SK-N-SH (cell line): ENCODE data around the gene CCDC187. TPM values are rescaled to one million over a fixed set of nuclear protein-coding genes. Genes with fewer than 3 reads are reported as not detected.

Experiments
- CTCF ChIA-PET: fragments of 300-600, 350-600 bp; formaldehyde crosslinking; extraction: SDS; loops from one replicate; lab custom pipeline; 2021; lab: Yijun Ruan, JAX
- POLR2A ChIA-PET: fragments of 350-600 bp; sonication (Branson Sonifier 250); formaldehyde crosslinking; extraction: SDS; loops from one replicate; lab custom pipeline; 2020; ENCODE audit warnings: antibody characterized with exemption, inconsistent platforms; lab: Yijun Ruan, JAX
- DNase-seq: peaks from one replicate; pipeline ENCODE4 v3.0.0; 2012
- H2AFZ ChIP-seq: fragments of 200-600 bp; sonication (generic); 2 replicates; pipeline ENCODE4 v1.8.1; 2016; ENCODE audit warnings: antibody characterized with exemption, mild to moderate bottlenecking, low read depth
- H3F3A ChIP-seq: fragments of 200-600 bp; sonication (generic); replicated peaks from 2 replicates; pipeline ENCODE3; 2016; ENCODE audit warnings: antibody characterized with exemption, mild to moderate bottlenecking; ENCODE audit not compliant: insufficient read depth
- H3K27ac ChIP-seq, 2 experiments: fragments of 200-500 bp in 1 of 2; fragments of 200-600 bp in 1 of 2; sonication (Bioruptor generic) in 1 of 2; sonication (generic), shearing (Covaris generic) in 1 of 2; 2 replicates each; pipeline versions ENCODE4 v1.5.1 to v1.6.1; 2014 to 2016; ENCODE audit warnings: low read depth in 2 of 2, inconsistent platforms in 1 of 2, low read length in 1 of 2, mild to moderate bottlenecking in 1 of 2, mixed read lengths in 1 of 2
- H3K27me3 ChIP-seq: fragments of 200-600 bp; sonication (generic), shearing (Covaris generic); 2 replicates; pipeline ENCODE4 v1.6.1; 2016; ENCODE audit warnings: mixed run types; ENCODE audit not compliant: insufficient read depth
- H3K36me3 ChIP-seq, 2 experiments: fragments of 200-500 bp in 1 of 2; fragments of 200-600 bp in 1 of 2; sonication (Bioruptor generic) in 1 of 2; sonication (generic) in 1 of 2; replicated peaks in 1 of 2; 2 replicates each; pipeline versions ENCODE3 to v1.5.1; 2014 to 2016; ENCODE audit warnings: low read length in 1 of 2, mild to moderate bottlenecking in 1 of 2; ENCODE audit not compliant: insufficient read depth in 2 of 2, control insufficient read depth in 1 of 2
- H3K4me1 ChIP-seq, 2 experiments: fragments of 200-500 bp in 1 of 2; fragments of 200-600 bp in 1 of 2; sonication (Bioruptor generic) in 1 of 2; sonication (generic), shearing (Covaris generic) in 1 of 2; 2 replicates each; pipeline versions ENCODE4 v1.5.1 to v1.6.1; 2014 to 2016; ENCODE audit warnings: low read depth in 1 of 2, low read length in 1 of 2, mixed run types in 1 of 2; ENCODE audit not compliant: insufficient read depth in 2 of 2, control insufficient read depth in 1 of 2
- H3K4me2 ChIP-seq: fragments of 200-600 bp; sonication (generic), shearing (Covaris generic); 2 replicates; pipeline ENCODE4 v1.6.1; 2017; ENCODE audit warnings: mixed run types
- H3K4me3 ChIP-seq, 2 experiments: fragments of 200-500 bp in 1 of 2; fragments of 200-600 bp in 1 of 2; sonication (Bioruptor generic) in 1 of 2; sonication (generic), shearing (Covaris generic) in 1 of 2; 2 replicates each; pipeline versions ENCODE4 v1.5.1 to v1.8.1; 2014 to 2016; ENCODE audit warnings: low read depth in 2 of 2, inconsistent platforms in 1 of 2, low read length in 1 of 2, mild to moderate bottlenecking in 1 of 2, mixed read lengths in 1 of 2, moderate library complexity in 1 of 2
- H3K79me2 ChIP-seq: fragments of 200-600 bp; sonication (generic); 2 replicates; pipeline ENCODE4 v1.8.1; 2017; ENCODE audit warnings: mild to moderate bottlenecking; ENCODE audit not compliant: insufficient read depth
- H3K9ac ChIP-seq: fragments of 200-600 bp; sonication (generic); 2 replicates; pipeline ENCODE4 v1.6.1; 2017; ENCODE audit warnings: mixed run types
- H3K9me2 ChIP-seq: fragments of 200-600 bp; sonication (generic); 2 replicates; pipeline ENCODE4 v1.6.1; 2017; ENCODE audit warnings: mixed run types
- H3K9me3 ChIP-seq: fragments of 200-600 bp; sonication (generic); 2 replicates; pipeline ENCODE4 v1.6.1; 2017; ENCODE audit warnings: mixed run types, mild to moderate bottlenecking, moderate library complexity
- H4K20me1 ChIP-seq: fragments of 200-600 bp; sonication (generic); 2 replicates; pipeline ENCODE4 v1.6.1; 2017; ENCODE audit warnings: mild to moderate bottlenecking, mixed run types; ENCODE audit not compliant: insufficient read depth
- ELF1 ChIP-seq: IDR thresholded peaks from 2 replicates; pipeline ENCODE4 v1.4.0; 2012
- EP300 ChIP-seq, 2 experiments: IDR thresholded peaks; 2 replicates each; pipeline versions ENCODE4 v1.4.0 to v1.6.1; 2012; ENCODE audit warnings: borderline replicate concordance in 1 of 2, low read depth in 1 of 2, low read length in 1 of 2
- EZH2phosphoT487 ChIP-seq: fragments of 200-600 bp; sonication (generic); IDR thresholded peaks from 2 replicates; pipeline ENCODE4 v1.6.1; 2017; ENCODE audit warnings: low read depth, mixed run types, mild to moderate bottlenecking, antibody characterized with exemption, moderate library complexity, borderline replicate concordance
- FOSL2 ChIP-seq: IDR thresholded peaks from 2 replicates; pipeline ENCODE4 v1.4.0; 2012; ENCODE audit warnings: low read depth, mild to moderate bottlenecking, moderate library complexity, borderline replicate concordance
- FOXJ3 ChIP-seq: sonication (generic); formaldehyde crosslinking; IDR thresholded peaks from 2 replicates; pipeline ENCODE4 v1.5.1; 2020; ENCODE audit warnings: mild to moderate bottlenecking, missing genetic modification reagents
- FOXM1 ChIP-seq: IDR thresholded peaks from 2 replicates; pipeline ENCODE4 v1.4.0; 2012; ENCODE audit warnings: low read depth, mild to moderate bottlenecking
- JUND ChIP-seq: IDR thresholded peaks from 2 replicates; pipeline ENCODE4 v1.4.0; 2012
- MEF2A ChIP-seq: IDR thresholded peaks from 2 replicates; pipeline ENCODE4 v1.4.0; 2012; ENCODE audit warnings: low read depth, borderline replicate concordance
- NRF1 ChIP-seq: IDR thresholded peaks from 2 replicates; pipeline ENCODE4 v1.6.1; 2012; ENCODE audit warnings: low read depth, mild to moderate bottlenecking, low read length
- POLR2AphosphoS5 ChIP-seq: IDR thresholded peaks from 2 replicates; pipeline ENCODE4 v1.6.1; 2012; ENCODE audit warnings: low read depth, low read length
- RAD21 ChIP-seq: IDR thresholded peaks from 2 replicates; pipeline ENCODE4 v1.6.1; 2012; ENCODE audit warnings: mild to moderate bottlenecking, low read length
- RCOR1 ChIP-seq: fragments of 150-350 bp; IDR thresholded peaks from 2 replicates; pipeline ENCODE4 v1.6.1; 2017; ENCODE audit warnings: antibody characterized with exemption, low read length
- RXRA ChIP-seq: IDR thresholded peaks from 2 replicates; pipeline ENCODE4 v1.4.0; 2012; ENCODE audit warnings: low read depth, mild to moderate bottlenecking, borderline replicate concordance
- SIN3A ChIP-seq: IDR thresholded peaks from 2 replicates; pipeline ENCODE4 v1.6.1; 2012; ENCODE audit warnings: low read depth, mild to moderate bottlenecking, low read length, moderate library complexity, borderline replicate concordance
- TAF1 ChIP-seq: IDR thresholded peaks from 2 replicates; pipeline ENCODE4 v1.6.1; 2012; ENCODE audit warnings: low read depth, mild to moderate bottlenecking, low read length, moderate library complexity, borderline replicate concordance
- YY1 ChIP-seq: IDR thresholded peaks from 2 replicates; pipeline ENCODE4 v1.4.0; 2012; ENCODE audit warnings: low read depth, mild to moderate bottlenecking
- WGBS: methylation state at CpG from one replicate; pipeline ENCODE4 v1.1.6; 2017; ENCODE audit warnings: low lambda C conversion rate; 5-methylcytosine and 5-hydroxymethylcytosine counted together
- polyA plus RNA-seq, 3 experiments: library from polyadenylated mRNA; depleted of rRNA; stranded (reverse); fragments of >200 nt; gene quantifications; 2 replicates each; pipeline ENCODE4 v1.2.3, GENCODE V29; 2012
- TF ChIP-seq, protein P1 (sequence below): fragments of 200-600 bp; sonication (generic); IDR thresholded peaks from 2 replicates; pipeline ENCODE4 v1.6.1; 2017; ENCODE audit warnings: antibody characterized with exemption, mild to moderate bottlenecking, moderate library complexity
- TF ChIP-seq, protein P2 (sequence below): fragments of 150-350 bp; IDR thresholded peaks from 2 replicates; pipeline ENCODE4 v1.6.1; 2016; ENCODE audit warnings: mild to moderate bottlenecking, low read depth, low read length
- TF ChIP-seq, protein P3 (sequence below): IDR thresholded peaks from 2 replicates; pipeline ENCODE4 v1.4.0; 2012; ENCODE audit warnings: low read depth
- TF ChIP-seq, protein P4 (sequence below): IDR thresholded peaks from 2 replicates; pipeline ENCODE4 v1.4.0; 2012; ENCODE audit warnings: low read depth, borderline replicate concordance

Gene CCDC187
- polyA plus RNA-seq, 1 of the 3 experiments (the other 2 are of a cell fraction), result not detected

DNA sequence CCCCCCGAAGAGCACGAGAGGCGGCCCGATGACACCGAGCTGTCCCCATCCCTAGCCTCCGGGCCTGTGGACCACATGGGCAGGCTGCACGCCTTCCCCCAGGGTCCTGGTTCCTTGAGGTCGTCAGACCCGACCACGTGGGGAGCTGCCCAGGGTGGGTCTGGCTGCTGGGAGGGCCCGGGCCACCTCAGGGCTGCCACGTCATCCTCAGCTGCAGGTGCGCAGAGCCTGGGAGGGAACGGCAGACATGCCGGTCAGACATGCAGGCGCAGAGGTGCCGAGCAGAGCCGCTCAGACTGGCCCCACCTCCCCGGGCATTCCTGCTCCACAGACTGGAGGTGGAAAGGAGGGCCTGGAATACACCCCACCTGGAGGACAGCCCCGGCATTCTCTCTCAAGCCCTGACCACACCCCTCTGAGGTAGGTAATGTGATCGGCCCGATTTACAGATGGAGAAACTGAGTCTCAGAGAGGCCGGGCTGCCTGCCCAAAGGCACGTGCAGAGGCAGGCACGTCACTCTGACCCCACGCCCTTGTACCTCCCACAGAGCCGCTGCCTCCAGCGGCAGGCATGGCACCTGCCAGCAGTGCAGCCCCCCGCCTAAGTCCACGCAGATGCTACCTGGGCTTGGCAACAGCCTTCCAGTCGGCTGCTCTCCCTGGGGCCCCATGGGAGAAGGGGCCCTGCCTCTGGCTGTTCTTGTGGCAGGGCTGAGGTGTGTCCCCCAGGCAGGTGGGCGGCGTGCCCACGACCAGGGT, 649 bp downstream of the CCDC187 start (continued):
- TF ChIP-seq, protein P1, sequence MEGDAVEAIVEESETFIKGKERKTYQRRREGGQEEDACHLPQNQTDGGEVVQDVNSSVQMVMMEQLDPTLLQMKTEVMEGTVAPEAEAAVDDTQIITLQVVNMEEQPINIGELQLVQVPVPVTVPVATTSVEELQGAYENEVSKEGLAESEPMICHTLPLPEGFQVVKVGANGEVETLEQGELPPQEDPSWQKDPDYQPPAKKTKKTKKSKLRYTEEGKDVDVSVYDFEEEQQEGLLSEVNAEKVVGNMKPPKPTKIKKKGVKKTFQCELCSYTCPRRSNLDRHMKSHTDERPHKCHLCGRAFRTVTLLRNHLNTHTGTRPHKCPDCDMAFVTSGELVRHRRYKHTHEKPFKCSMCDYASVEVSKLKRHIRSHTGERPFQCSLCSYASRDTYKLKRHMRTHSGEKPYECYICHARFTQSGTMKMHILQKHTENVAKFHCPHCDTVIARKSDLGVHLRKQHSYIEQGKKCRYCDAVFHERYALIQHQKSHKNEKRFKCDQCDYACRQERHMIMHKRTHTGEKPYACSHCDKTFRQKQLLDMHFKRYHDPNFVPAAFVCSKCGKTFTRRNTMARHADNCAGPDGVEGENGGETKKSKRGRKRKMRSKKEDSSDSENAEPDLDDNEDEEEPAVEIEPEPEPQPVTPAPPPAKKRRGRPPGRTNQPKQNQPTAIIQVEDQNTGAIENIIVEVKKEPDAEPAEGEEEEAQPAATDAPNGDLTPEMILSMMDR, result no peak
- TF ChIP-seq YY1, result no peak
- no peak for TF ChIP-seq MEF2A
- no peak for TF ChIP-seq RXRA
- TF ChIP-seq POLR2AphosphoS5, result no peak

DNA sequence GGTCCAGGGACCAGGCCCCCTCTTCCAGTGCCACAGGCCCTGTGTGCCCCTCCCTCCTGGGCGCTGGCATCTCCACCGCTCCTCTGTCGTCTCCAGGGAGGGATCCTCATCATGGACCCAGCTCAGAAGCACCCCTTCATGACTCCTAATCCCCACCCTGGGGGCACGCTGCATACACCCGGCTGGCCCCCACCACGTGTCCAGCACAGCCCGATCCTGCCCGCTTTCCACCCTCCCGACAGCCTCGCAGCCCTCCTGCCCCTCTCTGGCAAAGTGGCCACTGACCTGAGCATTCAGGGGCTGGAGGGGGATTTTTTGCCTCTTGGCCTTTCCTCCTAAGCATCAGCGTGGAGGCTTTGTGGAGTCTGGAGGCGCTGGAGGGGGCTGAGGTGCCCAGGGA, 1.4 kb downstream of the CCDC187 start:
- no peaks in the 10 kb centered on the region for H3K9me2 ChIP-seq
- TF ChIP-seq EZH2phosphoT487 (no peak), EP300 (IDR thresholded peaks at IDR 0.05; ENCODE audit: borderline replicate concordance in 1 of 2, low read depth in 1 of 2, low read length in 1 of 2) (no peak), RXRA (no peak), MEF2A (no peak), FOXJ3 (no peak), NRF1 (no peak), RAD21 (no peak)
- TF ChIP-seq, protein P2, sequence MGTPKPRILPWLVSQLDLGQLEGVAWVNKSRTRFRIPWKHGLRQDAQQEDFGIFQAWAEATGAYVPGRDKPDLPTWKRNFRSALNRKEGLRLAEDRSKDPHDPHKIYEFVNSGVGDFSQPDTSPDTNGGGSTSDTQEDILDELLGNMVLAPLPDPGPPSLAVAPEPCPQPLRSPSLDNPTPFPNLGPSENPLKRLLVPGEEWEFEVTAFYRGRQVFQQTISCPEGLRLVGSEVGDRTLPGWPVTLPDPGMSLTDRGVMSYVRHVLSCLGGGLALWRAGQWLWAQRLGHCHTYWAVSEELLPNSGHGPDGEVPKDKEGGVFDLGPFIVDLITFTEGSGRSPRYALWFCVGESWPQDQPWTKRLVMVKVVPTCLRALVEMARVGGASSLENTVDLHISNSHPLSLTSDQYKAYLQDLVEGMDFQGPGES, result no peak
- DNase-seq, result no peak
- H3K27ac ChIP-seq, result no peak overlapping the region
- peaks cover 0 to 5% of the 10 kb centered on the region in 2 experiments; a peak in 1 of 4 replicates for H3K4me1 ChIP-seq
- H3K9ac ChIP-seq, result no peak overlapping the region
- ChIA-PET POLR2A (no interaction called here), CTCF (interaction anchor here (0.7 to 1.8 kb wide), 3 partner anchors 10 to 164 kb away, joined by 3 to 6 read pairs (median 4); no protein-coding TSS in a partner anchor)
- no peaks in the 10 kb centered on the region for H3K9me3 ChIP-seq
- H3K27me3 ChIP-seq, result no peaks in the 10 kb centered on the region
- H3K4me3 ChIP-seq, result no peak overlapping the region
- H3K4me2 ChIP-seq, result no peak overlapping the region
- H3K36me3 ChIP-seq, result no peaks in the 10 kb centered on the region
- no peaks in the 10 kb centered on the region for H4K20me1 ChIP-seq
- no peaks in the 10 kb centered on the region for H3F3A ChIP-seq
- WGBS, result 69% methylated on average over 9 of the region's 12 CpGs
- no peaks in the 10 kb centered on the region for H3K79me2 ChIP-seq
- no peak overlapping the region for H2AFZ ChIP-seq

DNA sequence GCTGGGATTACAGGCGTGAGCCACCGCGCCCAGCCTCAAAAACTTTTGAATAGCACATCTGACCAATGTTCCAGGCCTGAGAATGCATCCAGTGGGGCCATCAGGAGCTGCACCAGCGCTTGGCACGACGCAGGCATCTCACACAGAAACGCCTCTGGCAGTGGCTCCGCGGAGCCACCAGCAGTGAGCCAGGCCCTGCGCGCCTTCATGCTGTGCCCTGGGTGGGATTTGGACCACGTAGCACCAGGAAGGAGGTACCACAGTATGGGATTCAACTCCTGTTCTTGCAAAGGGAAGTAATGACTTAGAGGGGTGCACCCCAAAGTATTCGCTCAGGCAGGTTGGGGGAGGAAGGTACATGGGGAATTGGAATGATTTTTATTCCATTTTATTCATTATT, 3.0 kb downstream of the CCDC187 start:
- Histone ChIP-seq H3K9me3 (no peaks in the 10 kb centered on the region), H3F3A (no peaks in the 10 kb centered on the region), H2AFZ (no peak overlapping the region), H3K4me2 (no peak overlapping the region), H3K9me2 (no peaks in the 10 kb centered on the region), H3K27ac (no peak overlapping the region), H3K79me2 (no peaks in the 10 kb centered on the region), H3K4me1 (peaks cover 0 to under 1% of the 10 kb centered on the region in 2 experiments; a peak in 1 of 4 replicates), H3K36me3 (no peaks in the 10 kb centered on the region), H4K20me1 (no peaks in the 10 kb centered on the region), H3K27me3 (peaks cover 7% of the 10 kb centered on the region; the same call in 1 of the 2 replicates), H3K9ac (no peak overlapping the region), H3K4me3 (no peak overlapping the region)
- POLR2A ChIA-PET, result no interaction called here
- CTCF ChIA-PET, result interaction anchor here (1.4 to 1.8 kb wide), 2 partner anchors 11 to 163 kb away, joined by 4 to 6 read pairs; no protein-coding TSS in a partner anchor
- DNase-seq, result no peak
- 72% methylated on average over 13 of the region's 13 CpGs for WGBS
- TF ChIP-seq ELF1 (no peak), FOSL2 (no peak), EP300 (IDR thresholded peaks at IDR 0.05; ENCODE audit: borderline replicate concordance in 1 of 2, low read depth in 1 of 2, low read length in 1 of 2) (no peak), NRF1 (no peak), TAF1 (no peak), SIN3A (no peak), FOXM1 (no peak), RCOR1 (no peak), JUND (no peak), RAD21 (no peak), RXRA (no peak)
- TF ChIP-seq, protein P3, sequence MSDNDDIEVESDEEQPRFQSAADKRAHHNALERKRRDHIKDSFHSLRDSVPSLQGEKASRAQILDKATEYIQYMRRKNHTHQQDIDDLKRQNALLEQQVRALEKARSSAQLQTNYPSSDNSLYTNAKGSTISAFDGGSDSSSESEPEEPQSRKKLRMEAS, result no peak
- TF ChIP-seq, protein P4, sequence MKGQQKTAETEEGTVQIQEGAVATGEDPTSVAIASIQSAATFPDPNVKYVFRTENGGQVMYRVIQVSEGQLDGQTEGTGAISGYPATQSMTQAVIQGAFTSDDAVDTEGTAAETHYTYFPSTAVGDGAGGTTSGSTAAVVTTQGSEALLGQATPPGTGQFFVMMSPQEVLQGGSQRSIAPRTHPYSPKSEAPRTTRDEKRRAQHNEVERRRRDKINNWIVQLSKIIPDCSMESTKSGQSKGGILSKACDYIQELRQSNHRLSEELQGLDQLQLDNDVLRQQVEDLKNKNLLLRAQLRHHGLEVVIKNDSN, result no peak
